Subcutaneous adipose tissue (tissue), 4 donors: Measurements from ENCODE around the gene NOM1. TPM values are rescaled to one million over a fixed set of nuclear protein-coding genes. Genes with fewer than 3 reads are reported as not detected.

Source experiments
- total RNA-seq, 4 donors: library from RNA; depleted of rRNA; stranded (reverse); fragments of >200 nt; gene quantifications; one replicate each; pipeline ENCODE4 v1.1.0, GENCODE V29; 2016
- TF ChIP-seq, protein P1 (sequence below): fragments of 450-650 bp; IDR thresholded peaks from one replicate; pipeline ENCODE4 v1.5.1; 2016; ENCODE audit warnings: low read depth, mild to moderate bottlenecking, control low read depth, antibody characterized with exemption, moderate library complexity

NOM1 gene
- total RNA-seq, 4 donors from 2014 or later, result 12.7 to 25.1 (median 18.7) TPM

DNA sequence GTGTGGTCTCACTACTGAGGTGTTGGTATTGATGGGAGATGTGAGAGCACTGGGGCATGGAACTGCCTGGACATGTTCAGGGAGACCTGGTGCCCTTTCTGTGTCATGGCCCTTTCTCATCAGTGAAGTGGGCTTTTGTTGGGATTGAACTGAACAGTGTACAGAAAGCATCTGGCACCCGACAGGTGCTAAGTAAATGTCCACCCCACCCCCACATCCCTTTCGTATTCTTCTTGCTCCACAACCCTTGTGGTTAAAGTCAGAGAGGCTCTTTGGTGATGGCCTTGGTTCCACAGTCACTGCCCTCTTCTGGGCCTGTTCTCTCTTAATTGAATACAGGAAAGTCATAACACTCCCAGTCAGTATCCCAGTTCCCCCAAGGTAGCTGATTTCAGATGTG, 5.4 kb downstream of the NOM1 start:
- TF ChIP-seq, protein P1, sequence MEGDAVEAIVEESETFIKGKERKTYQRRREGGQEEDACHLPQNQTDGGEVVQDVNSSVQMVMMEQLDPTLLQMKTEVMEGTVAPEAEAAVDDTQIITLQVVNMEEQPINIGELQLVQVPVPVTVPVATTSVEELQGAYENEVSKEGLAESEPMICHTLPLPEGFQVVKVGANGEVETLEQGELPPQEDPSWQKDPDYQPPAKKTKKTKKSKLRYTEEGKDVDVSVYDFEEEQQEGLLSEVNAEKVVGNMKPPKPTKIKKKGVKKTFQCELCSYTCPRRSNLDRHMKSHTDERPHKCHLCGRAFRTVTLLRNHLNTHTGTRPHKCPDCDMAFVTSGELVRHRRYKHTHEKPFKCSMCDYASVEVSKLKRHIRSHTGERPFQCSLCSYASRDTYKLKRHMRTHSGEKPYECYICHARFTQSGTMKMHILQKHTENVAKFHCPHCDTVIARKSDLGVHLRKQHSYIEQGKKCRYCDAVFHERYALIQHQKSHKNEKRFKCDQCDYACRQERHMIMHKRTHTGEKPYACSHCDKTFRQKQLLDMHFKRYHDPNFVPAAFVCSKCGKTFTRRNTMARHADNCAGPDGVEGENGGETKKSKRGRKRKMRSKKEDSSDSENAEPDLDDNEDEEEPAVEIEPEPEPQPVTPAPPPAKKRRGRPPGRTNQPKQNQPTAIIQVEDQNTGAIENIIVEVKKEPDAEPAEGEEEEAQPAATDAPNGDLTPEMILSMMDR, result no peak

GRCh38 chr7:156956727-156957126, 7.2 kb downstream of the NOM1 start:
- TF ChIP-seq, protein P1, result no peak

GRCh38 chr7:156962145-156962544, 12.6 kb downstream of the NOM1 start:
- TF ChIP-seq, protein P1, result no peak

- TF ChIP-seq, protein P1, result no peak
These were observed 13.4 kb downstream of the NOM1 start for GRCh38 chr7:156962897-156963296.

DNA sequence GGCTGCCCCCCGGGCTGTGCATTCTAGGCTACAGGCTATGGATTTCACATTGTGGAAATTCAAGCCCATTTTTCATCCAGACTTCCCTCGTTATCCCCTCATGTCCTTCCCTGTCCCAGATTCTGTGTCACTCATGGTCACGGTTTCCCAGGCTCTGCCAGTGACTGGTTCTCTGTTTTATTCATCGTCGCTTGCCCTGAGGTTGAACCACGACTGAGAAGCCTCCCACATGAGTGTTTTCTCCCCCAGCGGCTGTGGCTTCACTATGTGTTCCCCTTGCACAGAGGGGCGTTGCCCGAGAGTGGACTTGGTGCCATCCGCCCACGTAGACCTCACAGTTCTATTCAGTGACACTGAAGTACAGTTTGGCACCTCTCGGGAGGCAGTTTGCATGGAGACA, 14.0 kb downstream of the NOM1 start:
- TF ChIP-seq, protein P1, result no peak

- TF ChIP-seq, protein P1, result no peak
These were observed 15.5 kb downstream of the NOM1 start for GRCh38 chr7:156964971-156965370.

DNA sequence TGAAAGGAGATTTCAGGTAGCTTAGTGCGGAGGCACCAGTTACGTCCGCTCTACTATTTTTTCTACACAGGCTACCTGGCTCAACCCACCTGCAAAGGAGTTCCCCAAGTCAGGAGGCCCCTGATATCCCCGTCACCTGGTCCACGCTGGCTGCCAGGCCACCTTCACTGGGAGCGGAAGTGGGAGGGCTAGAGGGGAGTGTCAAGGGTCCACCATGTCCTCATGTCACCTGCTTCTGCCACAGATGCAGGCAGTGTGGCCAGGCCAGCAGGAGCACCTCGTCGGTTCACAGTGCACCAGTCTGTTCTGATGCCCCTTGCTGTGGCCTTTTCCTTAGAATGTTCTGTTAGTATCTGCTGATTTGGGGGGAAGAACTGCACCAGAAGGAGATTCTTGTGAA, 16.9 kb downstream of the NOM1 start:
- TF ChIP-seq, protein P1, result no peak
